Chondrocyte (in vitro differentiated cells): ENCODE data around the gene RALGAPA2. TPM values are rescaled to one million over a fixed set of nuclear protein-coding genes. Genes with fewer than 3 reads are reported as not detected.

ENCODE experiments used
- DNase-seq: peaks from one replicate; pipeline ENCODE4 v3.0.0; 2021; ENCODE audit warnings: mixed read lengths, low spot score
- H3K27ac Mint-ChIP-seq: one replicate; pipeline ENCODE4 v1.8.0; 2021; ENCODE audit warnings: mild to moderate bottlenecking, moderate library complexity, mixed read lengths; ENCODE audit not compliant: unreplicated experiment
- H3K27me3 Mint-ChIP-seq: 2 replicates; pipeline ENCODE4 v1.8.0; 2021; ENCODE audit warnings: low read depth, mixed read lengths
- H3K36me3 Mint-ChIP-seq: 2 replicates; pipeline ENCODE4 v1.8.0; 2021; ENCODE audit warnings: low read depth, mixed read lengths
- H3K4me1 Mint-ChIP-seq: 2 replicates; pipeline ENCODE4 v1.8.0; 2021; ENCODE audit warnings: low read depth, mild to moderate bottlenecking, mixed read lengths
- H3K4me3 Mint-ChIP-seq: one replicate; pipeline ENCODE4 v1.8.0; 2021; ENCODE audit warnings: mild to moderate bottlenecking, moderate library complexity, mixed read lengths; ENCODE audit not compliant: unreplicated experiment
- H3K9me3 Mint-ChIP-seq: 2 replicates; pipeline ENCODE4 v1.8.0; 2021; ENCODE audit warnings: low read depth, mixed read lengths
- total RNA-seq: library from RNA; stranded (reverse); gene quantifications from 3 replicates; pipeline ENCODE4 v1.2.1, GENCODE V29; 2021
- TF ChIP-seq, protein P1 (sequence below): fragments of 200-600 bp; sonication (generic); IDR thresholded peaks from 2 replicates; pipeline ENCODE4 v1.5.0; 2021; ENCODE audit warnings: antibody characterized with exemption, mild to moderate bottlenecking, moderate library complexity

Gene RALGAPA2
- total RNA-seq, 1 donor from 2014 or later, result 9.5 TPM

DNA sequence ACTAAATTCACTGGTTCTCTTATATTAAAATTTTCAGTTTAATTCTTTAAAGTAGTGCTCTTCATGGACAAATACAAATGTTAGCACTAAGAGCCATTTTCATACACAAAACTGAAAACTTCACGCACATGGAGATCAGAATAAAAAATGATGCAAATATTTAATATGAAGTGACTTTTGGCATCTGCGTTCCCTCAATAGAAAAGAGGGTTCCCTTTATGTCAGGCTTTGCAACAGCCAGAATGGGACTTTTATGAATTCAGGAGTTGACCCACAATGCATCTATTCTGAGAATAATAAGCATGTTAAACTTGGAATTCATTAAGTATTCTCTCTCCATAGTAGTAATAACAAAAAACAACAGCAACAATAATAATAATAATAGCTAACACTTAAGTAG lies 218.7 kb downstream of the RALGAPA2 start:
- H3K36me3 Mint-ChIP-seq, result peaks cover 2% of the 10 kb centered on the region
- no peaks in the 10 kb centered on the region for H3K27me3 Mint-ChIP-seq
- no peak overlapping the region for H3K4me3 Mint-ChIP-seq
- no peak overlapping the region for H3K27ac Mint-ChIP-seq
- no peak for DNase-seq
- peaks cover 4% of the 10 kb centered on the region for H3K4me1 Mint-ChIP-seq
- TF ChIP-seq, protein P1, sequence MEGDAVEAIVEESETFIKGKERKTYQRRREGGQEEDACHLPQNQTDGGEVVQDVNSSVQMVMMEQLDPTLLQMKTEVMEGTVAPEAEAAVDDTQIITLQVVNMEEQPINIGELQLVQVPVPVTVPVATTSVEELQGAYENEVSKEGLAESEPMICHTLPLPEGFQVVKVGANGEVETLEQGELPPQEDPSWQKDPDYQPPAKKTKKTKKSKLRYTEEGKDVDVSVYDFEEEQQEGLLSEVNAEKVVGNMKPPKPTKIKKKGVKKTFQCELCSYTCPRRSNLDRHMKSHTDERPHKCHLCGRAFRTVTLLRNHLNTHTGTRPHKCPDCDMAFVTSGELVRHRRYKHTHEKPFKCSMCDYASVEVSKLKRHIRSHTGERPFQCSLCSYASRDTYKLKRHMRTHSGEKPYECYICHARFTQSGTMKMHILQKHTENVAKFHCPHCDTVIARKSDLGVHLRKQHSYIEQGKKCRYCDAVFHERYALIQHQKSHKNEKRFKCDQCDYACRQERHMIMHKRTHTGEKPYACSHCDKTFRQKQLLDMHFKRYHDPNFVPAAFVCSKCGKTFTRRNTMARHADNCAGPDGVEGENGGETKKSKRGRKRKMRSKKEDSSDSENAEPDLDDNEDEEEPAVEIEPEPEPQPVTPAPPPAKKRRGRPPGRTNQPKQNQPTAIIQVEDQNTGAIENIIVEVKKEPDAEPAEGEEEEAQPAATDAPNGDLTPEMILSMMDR, result no peak
- no peaks in the 10 kb centered on the region for H3K9me3 Mint-ChIP-seq

DNA sequence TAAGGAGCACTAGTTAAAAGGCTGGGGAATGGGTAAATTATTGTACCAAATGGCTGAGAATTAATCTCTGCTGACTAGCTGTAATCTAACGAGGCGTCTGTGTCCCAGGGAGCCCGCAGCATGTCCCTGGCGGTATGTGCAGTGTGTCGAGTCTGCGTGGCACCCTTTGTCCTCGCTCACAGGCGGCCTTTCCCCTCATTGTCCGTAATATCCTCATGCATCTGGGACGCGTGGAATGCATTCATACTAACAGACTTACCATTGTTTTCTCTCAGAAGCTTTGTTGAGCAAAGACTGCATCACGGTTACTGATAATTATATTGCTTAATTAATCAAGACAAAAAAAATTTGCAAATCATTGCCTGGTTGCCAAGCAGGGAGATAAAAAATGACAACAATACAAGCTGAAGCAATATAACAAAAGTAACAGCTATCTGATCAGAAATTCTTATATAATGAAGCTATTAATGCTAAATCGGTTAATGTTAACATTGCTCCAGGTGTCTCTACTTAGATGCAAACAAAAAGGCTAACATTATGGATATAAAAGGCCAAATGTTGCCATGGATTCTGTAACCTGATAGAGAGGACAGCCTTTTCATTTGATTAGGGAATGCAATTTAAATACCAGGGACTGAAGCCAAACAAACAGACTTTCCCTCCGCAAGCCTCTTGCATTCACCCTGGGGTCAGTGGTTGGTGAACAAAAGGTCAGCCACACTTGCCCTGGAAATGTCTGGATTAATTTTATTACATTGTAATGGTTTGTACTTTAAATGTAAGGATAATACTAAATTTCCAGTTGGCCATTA lies 219.7 kb downstream of the RALGAPA2 start:
- no peak for DNase-seq
- TF ChIP-seq, protein P1, result no peak

DNA sequence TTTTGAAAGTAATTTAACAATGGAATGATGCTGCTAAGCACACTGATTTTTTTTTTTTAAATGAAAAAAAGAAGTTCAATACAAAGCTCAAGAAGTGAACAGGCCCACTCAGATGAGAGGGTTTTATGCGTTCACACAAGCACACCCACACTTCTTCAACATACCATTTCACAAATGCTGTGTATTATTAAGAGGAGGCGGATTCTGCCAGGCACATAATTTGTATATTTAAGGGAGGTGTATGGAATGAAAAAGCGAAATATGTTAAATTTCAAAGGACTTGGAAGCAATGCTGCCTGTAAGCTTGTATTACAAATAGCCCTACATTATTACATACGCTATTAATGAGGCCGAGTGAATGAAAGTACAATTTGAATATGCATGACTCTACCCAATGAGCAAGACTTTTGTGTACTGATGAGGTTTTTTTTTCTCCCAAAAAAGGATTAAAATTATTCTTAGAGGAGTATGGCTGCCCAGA lies 220.6 kb downstream of the RALGAPA2 start:
- H3K27me3 Mint-ChIP-seq, result no peaks in the 10 kb centered on the region
- H3K9me3 Mint-ChIP-seq, result peaks cover 2% of the 10 kb centered on the region
- peaks cover 4% of the 10 kb centered on the region for H3K4me1 Mint-ChIP-seq
- DNase-seq, result no peak
- H3K4me3 Mint-ChIP-seq, result no peak overlapping the region
- peaks cover 5% of the 10 kb centered on the region for H3K36me3 Mint-ChIP-seq
- no peak overlapping the region for H3K27ac Mint-ChIP-seq
- TF ChIP-seq, protein P1, result no peak

More for the DNA sequence above, 219.7 kb downstream of the RALGAPA2 start:
- Mint-ChIP-seq H3K36me3 (peaks cover 3% of the 10 kb centered on the region), H3K4me1 (peaks cover 4% of the 10 kb centered on the region), H3K27me3 (no peaks in the 10 kb centered on the region), H3K4me3 (no peak overlapping the region), H3K9me3 (no peaks in the 10 kb centered on the region), H3K27ac (no peak overlapping the region)

DNA sequence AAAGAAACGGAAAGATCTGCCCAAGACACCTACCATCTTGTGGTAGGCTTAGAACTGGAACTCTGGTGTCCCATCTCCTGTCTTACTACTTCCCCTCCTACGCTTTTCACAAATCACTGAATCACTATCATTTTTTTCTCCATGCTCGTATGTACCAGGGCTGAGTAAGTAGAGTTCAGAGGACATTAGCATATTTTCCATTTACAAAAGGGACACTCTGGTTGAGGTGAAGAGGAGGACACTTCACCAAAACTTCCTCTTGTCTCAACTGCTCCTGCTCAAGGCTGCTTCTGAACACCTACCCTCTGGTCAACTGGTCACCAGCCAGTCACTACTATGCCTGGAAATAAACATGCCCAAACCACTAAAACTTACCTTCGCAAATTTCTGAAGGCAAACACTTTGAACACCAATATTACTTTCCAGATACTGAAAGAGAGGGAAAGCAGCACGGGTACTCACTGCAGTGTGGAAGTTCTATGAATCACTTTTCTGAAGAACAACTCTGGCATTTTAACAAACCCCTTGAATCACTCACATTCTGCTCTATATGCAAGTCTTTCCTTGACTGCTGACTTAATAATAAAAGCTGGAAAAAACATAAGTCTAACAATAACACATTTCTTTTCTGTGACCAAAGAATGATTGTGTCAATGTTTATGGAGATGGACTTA lies 221.2 kb downstream of the RALGAPA2 start:
- no peak overlapping the region for H3K4me3 Mint-ChIP-seq
- DNase-seq, result no peak

DNA sequence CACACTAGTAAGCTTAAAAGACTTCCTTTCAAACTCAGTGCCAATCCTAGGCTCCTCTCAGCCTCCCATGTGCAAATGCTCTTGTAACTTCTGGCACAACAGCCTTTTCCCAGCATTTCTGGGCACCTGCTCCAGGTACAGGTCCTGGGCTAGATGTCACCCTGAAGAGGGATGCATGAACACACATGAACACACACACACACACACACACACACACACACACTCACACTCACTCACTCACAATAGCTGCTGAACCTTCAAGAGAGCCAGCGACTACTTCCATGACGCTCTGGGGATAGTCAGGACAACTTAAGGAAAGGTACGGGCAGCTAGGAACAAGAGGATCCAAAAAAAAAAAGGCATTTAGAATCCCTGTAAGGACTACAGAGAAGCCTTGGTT lies 221.8 kb downstream of the RALGAPA2 start:
- Mint-ChIP-seq H3K9me3 (peaks cover 8% of the 10 kb centered on the region), H3K36me3 (peaks cover 8% of the 10 kb centered on the region), H3K27ac (no peak overlapping the region), H3K27me3 (no peaks in the 10 kb centered on the region), H3K4me3 (no peak overlapping the region), H3K4me1 (peaks cover 4% of the 10 kb centered on the region)
- no peak for DNase-seq
- TF ChIP-seq, protein P1, result no peak

More for the DNA sequence above, 221.2 kb downstream of the RALGAPA2 start:
- Mint-ChIP-seq H3K27ac (no peak overlapping the region), H3K4me1 (peaks cover 4% of the 10 kb centered on the region), H3K9me3 (peaks cover 8% of the 10 kb centered on the region), H3K36me3 (peaks cover 8% of the 10 kb centered on the region), H3K27me3 (no peaks in the 10 kb centered on the region)
- TF ChIP-seq, protein P1, result no peak
